Suppressor macrophage treated with lipopolysaccharide for 4 hours (primary cell): ENCODE results near the gene PBX1.
"Not testable (repeated sequence)": the region's sequence is repeated elsewhere in the genome, so short reads cannot be mapped to it uniquely, and the experiment has no call there.

Experiments used
- DNase-seq: peaks from one replicate; pipeline ENCODE4 v3.0.0-alpha.2; 2020

Gene PBX1

GRCh38 chr1:164592634-164593033, 33.6 kb downstream of the PBX1 start:
- DNase-seq: no peak

GRCh38 chr1:164595212-164595611, 36.2 kb downstream of the PBX1 start:
- no peak for DNase-seq

- DNase-seq: no peak
Measured at GRCh38 chr1:164596172-164596571, 37.2 kb downstream of the PBX1 start.

GRCh38 chr1:164598719-164599118, 39.7 kb downstream of the PBX1 start:
- no peak for DNase-seq

- DNase-seq: no peak
Measured at GRCh38 chr1:164599272-164599671, 40.3 kb downstream of the PBX1 start.

- DNase-seq: no peak
Measured at GRCh38 chr1:164601399-164602100, 42.6 kb downstream of the PBX1 start.

GRCh38 chr1:164602101-164602422, 43.1 kb downstream of the PBX1 start:
- DNase-seq: no peak

- no peak for DNase-seq
Measured at GRCh38 chr1:164602480-164603093, 43.6 kb downstream of the PBX1 start.

GRCh38 chr1:164603805-164604204, 44.8 kb downstream of the PBX1 start:
- not testable (repeated sequence) for DNase-seq

- no peak for DNase-seq
Measured at GRCh38 chr1:164604541-164604940, 45.6 kb downstream of the PBX1 start.

- no peak for DNase-seq
Measured at GRCh38 chr1:164605254-164606091, 46.5 kb downstream of the PBX1 start.

- no peak for DNase-seq
Measured at GRCh38 chr1:164607351-164607750, 48.4 kb downstream of the PBX1 start.

GRCh38 chr1:164608651-164609057, 49.7 kb downstream of the PBX1 start:
- DNase-seq: no peak

- DNase-seq: no peak
Measured at GRCh38 chr1:164609089-164609488, 50.1 kb downstream of the PBX1 start.

GRCh38 chr1:164610538-164611222, 51.7 kb downstream of the PBX1 start:
- no peak for DNase-seq

GRCh38 chr1:164611754-164612642, 53.0 kb downstream of the PBX1 start:
- no peak for DNase-seq

- no peak for DNase-seq
Measured at GRCh38 chr1:164613176-164613575, 54.2 kb downstream of the PBX1 start.

- no peak for DNase-seq
Measured at GRCh38 chr1:164614316-164614715, 55.3 kb downstream of the PBX1 start.

GRCh38 chr1:164617377-164618201, 58.6 kb downstream of the PBX1 start:
- no peak for DNase-seq

- no peak for DNase-seq
Measured at GRCh38 chr1:164618202-164618564, 59.2 kb downstream of the PBX1 start.

- DNase-seq: no peak
Measured at GRCh38 chr1:164619006-164619784, 60.2 kb downstream of the PBX1 start.
